ENCODE results near the gene SLC9A8. TPM values are rescaled to one million over a fixed set of nuclear protein-coding genes. Genes with fewer than 3 reads are reported as not detected.

SLC9A8 gene
- total RNA-seq, 1 donor from 2014 or later: 35.0 TPM

DNA sequence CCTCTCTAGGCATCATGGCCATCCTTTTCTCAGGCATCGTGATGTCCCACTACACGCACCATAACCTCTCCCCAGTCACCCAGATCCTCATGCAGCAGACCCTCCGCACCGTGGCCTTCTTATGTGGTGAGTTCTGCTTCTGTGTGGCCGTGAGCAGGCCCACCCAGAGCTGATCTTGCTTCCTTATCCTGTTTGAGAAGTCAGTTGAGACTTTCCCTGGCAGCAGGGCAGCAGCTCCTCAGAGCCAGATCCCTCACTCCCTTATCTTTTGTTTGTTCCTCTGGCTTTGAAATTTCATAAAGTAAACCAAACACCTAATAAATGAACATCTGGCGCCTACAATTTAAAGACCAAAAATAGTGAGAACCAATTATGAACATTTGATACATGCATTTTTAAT lies 62.1 kb downstream of the SLC9A8 start:
- no peak for DNase-seq (ENCODE audit: low spot score)

DNA sequence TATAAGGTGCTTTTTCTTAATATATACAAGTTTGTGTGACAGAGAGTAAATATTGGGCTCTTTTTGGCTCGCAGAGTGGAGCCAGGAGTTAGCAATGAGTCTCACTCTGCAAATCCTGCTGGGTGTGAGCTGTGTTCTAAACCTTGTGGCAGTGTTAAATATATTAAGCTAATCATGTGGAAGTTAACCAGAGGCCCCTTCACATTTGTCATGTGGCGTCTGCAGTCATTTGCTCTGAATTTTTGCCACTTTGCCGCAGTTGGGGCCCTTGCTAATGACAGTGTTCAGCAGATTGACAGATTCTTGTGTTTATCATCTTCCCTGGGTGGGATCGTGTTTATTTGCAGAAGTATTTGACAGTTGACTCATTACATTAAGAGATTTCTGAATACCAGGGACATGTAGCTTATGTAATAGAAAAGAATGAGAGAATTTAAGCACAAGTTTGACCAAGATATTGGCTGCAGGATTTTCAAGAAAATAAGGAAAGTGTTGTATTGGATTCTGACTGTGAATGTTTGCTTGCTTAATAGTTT lies 64.8 kb downstream of the SLC9A8 start:
- DNase-seq (ENCODE audit: low spot score): no peak

DNA sequence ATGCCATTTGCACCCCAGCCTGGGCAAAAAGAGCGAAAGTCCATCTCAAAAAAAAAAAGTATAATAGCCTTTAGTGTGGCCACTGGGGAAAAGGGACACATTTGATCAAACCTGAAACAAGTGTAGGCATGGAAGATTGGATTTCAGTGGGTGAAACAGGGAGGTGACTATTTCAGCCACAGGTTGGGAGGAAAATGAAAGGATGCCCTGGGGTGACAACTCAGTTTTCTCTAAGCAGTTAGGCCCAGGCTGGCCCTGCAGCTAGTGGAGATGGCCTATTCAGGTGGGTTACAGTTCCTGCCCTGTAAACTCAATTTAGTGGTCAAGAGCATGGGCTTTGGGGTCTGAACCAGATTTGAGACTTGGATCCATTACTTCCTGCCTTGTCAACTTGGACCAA lies 66.3 kb downstream of the SLC9A8 start:
- no peak for DNase-seq (ENCODE audit: low spot score)

DNA sequence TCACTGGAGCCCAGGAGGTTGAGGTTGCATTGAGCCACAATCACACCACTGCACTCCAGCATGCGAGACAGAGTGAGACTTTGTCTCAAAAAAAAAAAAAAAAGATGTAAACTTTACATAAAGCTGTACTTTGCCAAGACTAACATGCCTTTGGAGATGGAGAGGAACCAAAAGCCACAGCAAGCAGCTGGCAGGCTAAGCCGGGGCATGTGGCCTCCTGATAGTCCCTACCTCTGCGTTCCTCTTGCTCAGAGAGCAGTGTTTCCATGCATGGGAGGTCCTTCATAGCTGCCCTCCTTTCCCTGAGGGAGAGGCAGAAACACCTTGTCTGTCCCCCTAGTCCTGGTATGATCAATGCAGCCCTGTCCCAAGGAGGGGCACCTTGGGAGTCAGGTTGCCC lies 67.5 kb downstream of the SLC9A8 start:
- no peak for DNase-seq (ENCODE audit: low spot score)

DNA sequence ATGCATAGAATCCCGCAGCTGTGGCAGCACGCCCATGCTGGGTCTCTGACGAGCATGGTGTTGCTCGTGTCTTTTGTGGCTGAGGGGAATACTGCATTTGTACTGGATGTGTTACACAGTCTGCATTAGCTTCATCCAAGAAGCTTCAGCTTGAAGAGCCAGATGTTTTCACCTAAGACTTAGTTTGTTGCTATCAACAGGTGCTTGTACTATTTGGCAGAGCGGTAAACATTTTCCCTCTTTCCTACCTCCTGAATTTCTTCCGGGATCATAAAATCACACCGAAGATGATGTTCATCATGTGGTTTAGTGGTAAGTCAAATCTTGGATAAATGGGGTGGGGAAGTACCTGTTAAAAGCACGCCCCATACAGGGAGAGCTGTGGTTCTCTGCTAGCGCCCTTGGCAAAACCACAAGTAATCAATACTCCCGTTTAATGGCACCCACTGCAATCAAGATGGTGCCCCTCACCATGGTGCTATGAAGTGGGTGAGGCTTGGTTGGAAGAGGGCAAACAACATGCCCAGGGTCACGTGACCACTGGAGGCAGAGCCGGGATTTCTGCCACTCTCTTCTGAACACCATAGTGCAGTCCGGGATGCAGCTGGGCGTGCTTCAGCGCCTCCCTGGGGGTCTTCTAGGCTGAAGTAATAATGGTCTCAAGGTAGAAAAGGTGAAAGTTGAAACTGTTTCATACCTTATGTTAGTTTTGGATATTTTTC lies 68.3 kb downstream of the SLC9A8 start:
- DNase-seq (ENCODE audit: low spot score): no peak

DNA sequence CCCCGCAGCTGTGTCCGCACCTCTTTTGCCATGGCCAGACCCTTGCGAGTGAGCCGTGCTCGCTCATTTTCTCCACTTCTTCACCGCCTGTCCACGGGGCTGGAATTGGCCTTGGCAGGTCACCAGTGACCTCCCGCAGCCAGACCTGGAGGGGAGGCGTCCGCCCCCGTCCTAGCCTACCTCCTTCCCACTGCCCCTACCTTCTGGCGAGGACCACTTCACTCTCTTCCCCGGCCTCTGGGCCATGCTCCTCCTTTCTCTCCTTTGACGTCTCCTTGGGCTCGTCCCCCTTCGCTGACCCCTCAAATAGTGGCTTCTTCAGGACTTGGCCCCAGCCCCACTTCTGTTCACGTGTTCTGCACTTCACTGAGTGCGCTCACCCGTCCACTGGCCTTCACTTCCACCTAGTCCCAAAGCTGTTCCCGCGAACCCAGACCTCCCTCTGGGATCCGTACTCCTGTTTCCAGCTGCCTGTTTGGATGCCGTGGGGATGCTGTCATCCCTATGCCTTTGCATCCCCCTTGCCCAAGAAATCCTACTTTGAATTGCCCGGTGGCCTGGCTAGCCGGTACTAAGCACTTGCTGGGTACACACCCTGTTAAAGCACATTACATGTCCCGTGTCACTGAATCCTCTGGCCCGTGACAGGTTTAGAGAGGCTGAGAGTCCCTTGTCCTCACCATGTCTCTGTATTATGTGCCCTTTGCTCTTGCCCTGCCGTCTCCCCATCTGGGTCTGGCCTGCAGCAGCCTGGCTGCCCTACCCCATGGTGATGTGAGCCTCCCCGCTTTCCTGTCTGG lies 69.7 kb downstream of the SLC9A8 start:
- DNase-seq (ENCODE audit: low spot score): no peak

DNA sequence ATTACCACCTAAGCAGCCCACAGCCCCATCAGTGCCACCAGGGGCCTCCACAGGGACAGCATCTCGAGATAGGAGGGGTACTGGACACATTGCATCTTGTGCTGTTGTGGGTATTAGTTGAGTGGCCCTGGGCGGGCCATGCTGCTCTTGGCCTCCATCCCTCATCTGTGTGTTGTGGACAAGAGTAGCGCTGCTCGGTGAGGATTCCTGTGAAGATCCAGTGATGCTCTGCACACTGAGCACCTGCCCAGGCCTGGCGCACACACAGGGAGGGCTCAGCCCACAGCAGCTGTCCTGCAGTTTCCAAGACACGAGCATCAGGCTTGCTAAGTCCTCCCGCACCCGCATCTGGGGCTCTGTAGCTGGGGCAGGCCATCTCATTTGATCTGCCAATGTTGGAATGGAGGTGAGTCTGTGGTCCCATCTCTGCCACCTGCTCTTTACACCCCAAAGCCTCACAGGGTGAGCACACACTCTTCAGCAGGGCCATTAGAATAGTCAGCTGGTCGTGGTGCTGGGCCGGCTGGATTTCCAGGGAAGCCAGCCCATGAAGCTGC lies 70.7 kb downstream of the SLC9A8 start:
- DNase-seq (ENCODE audit: low spot score): no peak

DNA sequence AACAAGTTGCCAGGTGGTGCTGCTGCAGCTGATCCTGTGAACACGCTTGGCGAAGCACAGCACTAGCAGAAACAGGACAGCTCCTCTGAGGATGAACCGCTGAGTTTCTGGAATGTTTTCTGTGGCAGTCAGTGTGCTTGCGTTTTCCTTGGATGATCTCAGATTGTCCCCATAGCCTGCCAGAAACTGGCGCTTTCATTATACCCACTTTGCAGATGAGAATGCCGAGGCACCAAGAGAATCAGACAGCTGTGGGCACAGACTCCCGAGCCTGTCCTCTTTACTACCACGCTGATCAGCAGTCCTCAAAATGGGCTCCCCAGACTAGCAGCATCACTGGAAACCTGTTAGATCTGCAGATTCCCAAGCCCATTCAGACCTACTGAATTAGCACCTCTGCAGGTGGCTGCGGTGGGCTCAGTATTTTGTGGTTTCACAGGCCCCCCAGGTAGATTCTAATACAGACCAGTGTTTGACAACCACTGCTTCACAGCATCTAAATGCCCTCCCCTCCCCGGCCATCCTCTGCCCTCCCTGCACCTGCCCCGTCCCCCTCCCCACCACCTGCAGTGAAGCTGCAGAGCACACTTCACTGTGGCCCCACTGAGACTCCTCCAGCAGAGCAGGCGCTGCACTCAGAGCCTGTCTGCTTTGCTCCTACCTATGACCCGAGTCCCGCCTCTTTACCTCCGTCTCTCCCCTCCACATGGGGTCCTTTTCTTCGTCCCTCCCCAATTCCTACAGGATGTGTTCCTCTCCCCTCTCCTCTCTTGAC lies 73.1 kb downstream of the SLC9A8 start:
- no peak for DNase-seq (ENCODE audit: low spot score)

DNA sequence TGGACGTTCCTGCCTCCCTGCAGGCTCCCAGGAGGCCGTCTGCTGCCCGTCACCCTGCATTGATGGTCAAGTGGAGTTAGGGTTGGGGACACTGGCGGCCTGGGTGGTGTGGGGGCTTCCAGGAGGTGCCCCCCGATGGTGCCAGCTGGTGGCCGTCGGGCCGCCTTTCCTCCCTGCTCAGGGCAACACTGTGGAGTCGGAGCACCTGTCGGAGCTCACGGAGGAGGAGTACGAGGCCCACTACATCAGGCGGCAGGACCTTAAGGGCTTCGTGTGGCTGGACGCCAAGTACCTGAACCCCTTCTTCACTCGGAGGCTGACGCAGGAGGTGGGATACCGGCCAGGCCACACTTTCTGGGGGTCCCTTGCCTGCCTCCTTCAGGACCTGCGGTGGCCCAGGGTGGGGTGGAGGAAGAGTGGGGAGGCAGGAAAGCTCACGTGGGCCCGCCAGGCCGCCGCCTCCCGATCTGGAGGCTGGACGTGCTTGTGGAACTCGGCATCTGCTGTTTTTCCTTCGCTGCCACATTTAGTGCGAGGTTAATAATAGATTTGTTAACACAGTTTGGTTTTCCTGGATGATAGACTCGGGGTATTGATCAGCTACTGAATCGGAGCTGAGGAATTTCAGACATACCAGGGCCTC lies 74.1 kb downstream of the SLC9A8 start:
- DNase-seq (ENCODE audit: low spot score): no peak

DNA sequence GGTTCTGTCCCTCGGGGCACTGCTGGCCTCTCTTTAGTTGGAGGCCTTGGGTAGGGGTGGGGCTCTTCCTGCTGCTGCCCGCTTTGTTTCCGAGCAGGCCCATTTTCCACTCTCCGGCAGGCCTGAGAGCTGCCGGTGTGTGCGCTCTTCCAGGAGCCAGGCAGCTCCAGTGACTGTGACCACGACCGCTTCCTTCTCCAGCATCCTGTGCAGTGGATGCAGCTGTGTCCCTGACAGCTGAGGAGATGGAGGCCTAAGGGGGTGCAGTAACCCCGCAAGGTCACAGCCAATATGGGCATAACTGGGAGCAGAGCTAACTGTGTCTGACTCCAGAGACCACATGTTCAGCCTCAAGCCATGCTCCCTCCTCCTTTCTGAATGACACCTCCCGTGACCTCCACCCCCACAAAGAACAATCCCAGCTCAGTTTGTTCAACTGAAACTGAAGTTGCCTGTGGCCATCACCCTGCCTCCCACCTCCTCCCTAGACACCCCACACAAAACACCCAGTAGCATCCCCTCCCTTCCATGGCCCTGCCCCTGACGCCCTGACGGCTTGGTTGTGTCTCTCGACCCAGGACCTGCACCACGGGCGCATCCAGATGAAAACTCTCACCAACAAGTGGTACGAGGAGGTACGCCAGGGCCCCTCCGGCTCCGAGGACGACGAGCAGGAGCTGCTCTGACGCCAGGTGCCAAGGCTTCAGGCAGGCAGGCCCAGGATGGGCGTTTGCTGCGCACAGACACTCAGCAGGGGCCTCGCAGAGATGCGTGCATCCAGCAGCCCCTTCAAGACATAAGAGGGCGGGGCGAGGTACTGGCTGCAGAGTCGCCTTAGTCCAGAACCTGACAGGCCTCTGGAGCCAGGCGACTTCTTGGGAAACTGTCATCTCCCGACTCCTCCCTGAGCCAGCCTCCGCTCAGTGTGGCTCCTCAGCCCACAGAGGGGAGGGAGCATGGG lies 74.9 kb downstream of the SLC9A8 start:
- DNase-seq (ENCODE audit: low spot score): no peak

DNA sequence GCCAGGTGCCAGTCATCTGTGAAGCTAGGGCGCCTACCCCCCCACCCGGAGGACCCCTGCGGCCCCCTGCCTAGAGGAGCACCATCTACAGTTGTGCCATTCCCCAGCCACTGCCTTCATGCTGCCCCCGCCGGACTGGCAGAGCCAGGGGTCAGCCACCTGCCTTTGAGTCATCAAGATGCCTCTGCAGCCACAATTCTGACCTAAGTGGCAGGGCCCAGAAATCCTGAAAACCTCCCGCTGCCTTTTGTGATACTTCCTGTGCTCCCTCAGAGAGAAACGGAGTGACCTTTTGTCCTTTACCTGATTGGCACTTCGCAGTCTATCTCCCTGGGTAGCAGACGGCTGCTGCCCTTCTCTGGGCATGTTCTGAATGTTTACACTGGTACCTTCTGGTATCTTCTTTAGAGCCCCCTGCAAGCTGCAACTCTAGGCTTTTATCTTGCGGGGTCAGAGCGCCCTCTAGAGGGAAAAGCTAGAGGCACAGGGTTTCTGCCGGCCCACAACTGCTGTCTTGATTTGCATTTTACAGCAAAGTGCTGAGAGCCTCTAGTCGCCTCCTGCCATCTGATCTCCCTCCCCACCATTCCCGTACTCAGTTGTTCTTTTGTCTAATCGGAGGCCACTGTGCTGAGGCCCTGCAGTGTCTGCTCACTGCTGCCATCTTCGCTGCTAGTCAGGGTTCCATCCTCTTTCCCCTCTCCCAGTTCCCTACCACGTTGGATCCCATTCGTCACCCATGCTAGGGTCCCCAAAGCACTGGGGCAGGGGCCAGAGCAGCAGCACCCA lies 75.8 kb downstream of the SLC9A8 start:
- no peak for DNase-seq (ENCODE audit: low spot score)

DNA sequence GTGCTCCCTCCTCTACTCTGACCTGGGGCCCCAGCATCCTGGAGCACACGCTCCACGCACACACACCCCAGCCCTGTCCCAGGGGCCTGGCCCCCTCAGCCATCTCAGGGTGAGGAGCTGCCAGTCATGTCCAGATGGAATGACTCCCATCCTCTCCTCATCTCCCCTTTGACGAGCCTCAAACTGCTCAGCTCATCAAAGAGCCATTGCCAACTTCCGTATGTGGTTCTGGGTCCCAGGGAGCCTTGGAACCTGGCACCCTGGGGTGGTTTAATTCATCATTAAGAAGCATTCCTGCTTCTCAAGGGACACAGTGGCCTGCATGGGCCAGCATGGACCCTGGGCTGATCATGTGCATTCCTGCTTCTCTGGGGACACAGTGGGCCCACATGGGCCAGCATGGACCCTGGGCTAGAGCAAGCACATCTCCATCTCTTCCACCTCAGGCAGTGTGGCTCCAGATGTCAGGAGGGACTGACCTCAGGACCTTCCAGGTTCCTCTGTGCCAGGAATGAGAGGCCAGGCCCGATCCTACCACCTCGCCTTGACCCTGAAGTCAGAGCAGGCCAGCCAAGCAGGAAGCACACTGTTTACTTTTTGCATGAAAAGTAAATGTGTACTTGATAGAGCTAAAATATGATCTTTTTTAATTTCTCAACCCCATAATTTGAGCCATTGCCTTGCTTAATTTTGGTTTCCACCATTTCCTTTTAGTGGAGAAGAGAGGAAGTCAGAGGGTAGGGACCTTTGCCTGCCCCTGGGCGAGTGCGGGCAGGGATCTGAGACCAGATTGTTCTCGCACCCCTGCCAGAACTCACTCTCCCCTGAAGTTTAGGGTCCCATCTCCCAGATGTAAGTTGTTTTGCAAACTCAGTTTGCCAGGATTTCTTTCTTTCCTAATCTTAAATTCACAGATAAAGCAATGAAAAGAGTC lies 76.6 kb downstream of the SLC9A8 start:
- no peak for DNase-seq (ENCODE audit: low spot score)

DNA sequence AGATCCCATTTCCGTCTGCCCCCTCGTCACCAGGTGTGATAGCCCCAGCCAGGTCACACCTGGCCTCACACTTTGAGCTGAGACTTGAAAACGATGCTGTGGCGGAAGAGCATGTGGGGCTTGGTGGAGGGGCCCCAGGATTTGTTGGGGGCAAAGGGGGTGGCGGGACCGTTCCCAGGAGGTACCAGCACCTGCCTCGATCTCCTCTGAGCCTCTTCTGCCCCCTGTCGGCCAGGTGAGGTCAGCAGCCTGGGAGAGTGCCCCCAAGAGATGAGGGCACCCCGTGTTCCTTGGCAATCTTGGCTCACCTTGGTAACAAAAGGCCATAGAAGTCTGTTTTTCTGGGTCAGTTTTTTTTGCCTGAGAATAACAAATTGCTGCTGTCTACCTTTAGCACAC lies 77.3 kb downstream of the SLC9A8 start:
- DNase-seq (ENCODE audit: low spot score): no peak

DNA sequence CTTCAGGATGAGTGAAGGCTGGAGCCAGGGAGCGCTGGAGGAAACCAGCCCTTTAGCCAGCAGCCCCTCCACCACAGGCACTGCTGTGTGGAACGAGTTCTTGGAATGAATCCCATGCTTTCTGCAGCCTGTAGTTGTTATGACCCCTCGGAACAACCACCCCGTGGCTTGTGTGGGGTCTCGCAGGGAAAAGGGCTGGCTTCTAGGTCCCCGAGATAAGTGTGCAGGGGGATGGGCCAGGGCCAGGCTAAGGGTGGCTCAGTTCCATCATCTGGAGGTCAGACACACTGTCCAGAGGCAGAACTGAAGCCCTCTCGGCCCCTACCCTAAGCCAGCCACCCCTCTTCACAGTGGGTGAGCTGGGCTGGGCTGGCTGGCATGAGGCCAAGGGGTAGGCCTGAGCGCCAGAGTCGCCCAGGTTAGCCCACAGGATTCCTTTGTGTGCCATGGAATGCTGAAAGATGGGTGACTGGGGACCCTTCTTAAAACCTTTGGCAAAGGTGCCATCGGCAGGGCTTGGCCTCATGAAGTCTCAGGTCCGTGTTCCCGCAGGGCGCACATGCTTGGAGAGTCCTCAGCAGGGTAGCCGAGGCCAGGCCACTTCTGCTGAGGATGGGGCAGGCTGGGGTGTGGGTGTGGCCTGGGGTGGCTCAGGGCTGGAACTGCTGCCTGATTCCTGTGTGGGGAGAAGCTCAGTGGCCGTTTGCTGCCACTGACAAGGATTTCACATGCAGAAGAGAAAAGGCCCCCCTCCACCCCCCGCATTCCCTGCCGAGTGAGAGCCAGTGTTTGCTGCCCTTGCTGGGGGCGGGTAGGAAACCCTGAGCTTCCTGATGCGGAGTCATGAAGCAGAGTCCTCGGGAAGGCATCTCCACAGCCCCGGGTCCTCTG lies 78.1 kb downstream of the SLC9A8 start:
- no peak for DNase-seq (ENCODE audit: low spot score)

DNA sequence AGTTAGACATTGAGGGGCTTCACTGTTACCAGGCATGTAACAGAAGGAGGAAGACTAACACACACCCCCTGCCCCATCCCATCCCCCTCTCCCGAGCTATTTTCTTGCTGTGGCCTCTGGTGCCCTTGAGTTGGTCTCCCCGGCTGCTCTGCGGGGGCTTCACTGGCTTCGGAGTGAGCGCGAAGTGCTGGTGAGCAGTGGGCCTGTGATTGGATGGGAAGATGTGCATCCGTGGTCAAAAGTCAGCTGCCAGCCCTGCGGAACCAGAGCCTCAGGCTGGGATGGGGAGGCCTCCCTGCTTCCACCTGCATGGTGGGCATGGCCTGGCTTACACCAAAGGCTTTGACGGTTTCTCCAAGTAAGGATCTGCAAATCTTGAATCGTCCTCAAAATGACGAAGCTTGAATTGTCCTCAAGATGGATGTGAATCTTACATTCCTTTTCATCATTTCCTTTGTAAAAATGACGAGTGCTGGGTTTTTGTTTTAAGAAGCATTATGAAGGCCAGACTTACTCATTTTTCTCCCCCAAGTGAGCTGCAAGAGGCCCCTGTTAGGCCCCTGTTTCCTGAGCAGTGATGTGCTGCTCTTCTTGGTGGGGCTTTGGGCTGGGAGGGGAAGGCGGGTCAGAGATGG lies 79.0 kb downstream of the SLC9A8 start:
- no peak for DNase-seq (ENCODE audit: low spot score)

DNA sequence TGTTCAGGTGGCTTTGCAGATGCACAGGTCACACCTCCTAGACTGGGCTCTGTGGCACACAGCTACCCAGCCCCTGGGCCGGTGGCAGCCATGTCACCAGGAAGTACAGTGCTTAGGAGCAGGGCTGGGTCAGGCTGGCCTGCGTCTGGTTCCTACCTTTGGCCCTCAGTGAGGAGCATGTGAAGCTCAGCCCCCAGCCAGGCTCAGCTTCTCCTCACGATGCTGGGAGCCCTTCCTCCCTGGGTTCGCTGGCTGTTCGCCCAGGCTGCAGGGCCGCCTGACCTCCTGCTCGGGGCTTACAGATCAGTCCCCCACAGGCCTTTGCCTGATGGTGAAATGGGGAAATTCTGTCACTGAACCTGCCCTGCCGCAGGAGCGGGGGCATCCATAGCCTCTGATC lies 79.6 kb downstream of the SLC9A8 start:
- no peak for DNase-seq (ENCODE audit: low spot score)

DNA sequence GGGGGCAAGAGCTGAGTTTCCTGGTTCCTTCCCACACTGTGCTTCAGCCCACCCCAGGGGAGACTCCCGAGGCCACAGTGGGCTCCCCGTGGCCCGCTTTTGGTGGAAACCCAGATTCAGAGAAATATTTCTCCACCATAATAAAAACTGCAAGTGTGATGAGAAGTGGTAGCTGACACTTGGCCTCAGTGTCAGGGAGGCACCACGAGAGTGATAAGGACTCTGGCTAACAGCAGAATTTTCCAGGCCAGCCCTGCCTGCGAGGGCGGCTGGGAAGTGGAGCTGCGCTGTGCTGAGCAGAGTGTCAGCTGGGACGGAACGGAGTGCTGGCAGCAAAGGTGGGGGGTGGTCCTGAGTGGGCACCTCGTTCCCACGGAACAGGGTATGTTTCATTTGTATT lies 80.2 kb downstream of the SLC9A8 start:
- DNase-seq (ENCODE audit: low spot score): no peak
